ENCODE data around the gene EPHB1.

DNA sequence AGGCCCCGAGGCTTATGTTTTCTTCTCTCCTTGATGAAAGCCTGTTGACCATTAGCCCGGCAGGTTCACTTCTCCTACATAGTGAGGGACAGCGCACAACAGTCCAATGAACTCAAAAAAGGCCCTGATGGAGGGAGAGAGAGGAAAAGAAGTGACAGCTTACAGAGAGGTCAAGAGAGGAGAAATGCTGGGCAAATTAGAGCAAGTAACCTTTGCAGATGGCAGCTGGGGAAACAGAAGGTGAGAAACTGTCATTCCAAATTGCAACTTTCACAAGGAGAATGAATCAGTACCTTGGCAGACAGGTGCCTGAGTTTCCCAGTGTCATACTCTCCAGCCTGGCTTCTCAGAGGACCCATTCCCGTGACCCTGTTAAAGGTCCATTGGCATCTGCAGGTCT is 252.0 kb downstream of the EPHB1 start:
- TF ChIP-seq, protein P1, sequence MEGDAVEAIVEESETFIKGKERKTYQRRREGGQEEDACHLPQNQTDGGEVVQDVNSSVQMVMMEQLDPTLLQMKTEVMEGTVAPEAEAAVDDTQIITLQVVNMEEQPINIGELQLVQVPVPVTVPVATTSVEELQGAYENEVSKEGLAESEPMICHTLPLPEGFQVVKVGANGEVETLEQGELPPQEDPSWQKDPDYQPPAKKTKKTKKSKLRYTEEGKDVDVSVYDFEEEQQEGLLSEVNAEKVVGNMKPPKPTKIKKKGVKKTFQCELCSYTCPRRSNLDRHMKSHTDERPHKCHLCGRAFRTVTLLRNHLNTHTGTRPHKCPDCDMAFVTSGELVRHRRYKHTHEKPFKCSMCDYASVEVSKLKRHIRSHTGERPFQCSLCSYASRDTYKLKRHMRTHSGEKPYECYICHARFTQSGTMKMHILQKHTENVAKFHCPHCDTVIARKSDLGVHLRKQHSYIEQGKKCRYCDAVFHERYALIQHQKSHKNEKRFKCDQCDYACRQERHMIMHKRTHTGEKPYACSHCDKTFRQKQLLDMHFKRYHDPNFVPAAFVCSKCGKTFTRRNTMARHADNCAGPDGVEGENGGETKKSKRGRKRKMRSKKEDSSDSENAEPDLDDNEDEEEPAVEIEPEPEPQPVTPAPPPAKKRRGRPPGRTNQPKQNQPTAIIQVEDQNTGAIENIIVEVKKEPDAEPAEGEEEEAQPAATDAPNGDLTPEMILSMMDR (IDR thresholded peaks at IDR 0.05): no peak
- no peak for TF ChIP-seq POLR2A (IDR thresholded peaks at IDR 0.05)

Data from thyroid gland (tissue), 4 donors.